Keratinocyte (primary cell): Measurements from ENCODE around the gene CLEC16A.

Experiments used
- CTCF ChIP-seq, 3 experiments: IDR thresholded peaks in 1 of 3; conservative IDR thresholded peaks in 1 of 3; optimal IDR thresholded peaks in 1 of 3; 2 replicates in 2 of 3; 3 replicates in 1 of 3; pipeline versions ENCODE3 to v1.5.1; 2011; ENCODE audit warnings: low read length in 3 of 3, mild to moderate bottlenecking in 3 of 3, moderate library complexity in 2 of 3, control low read depth in 1 of 3, inconsistent platforms in 1 of 3; ENCODE audit not compliant: insufficient read depth in 2 of 3; ENCODE audit errors: extremely low read depth in 1 of 3
- EZH2 ChIP-seq: IDR thresholded peaks from one replicate; pipeline ENCODE4 v1.6.1; 2012; ENCODE audit warnings: inconsistent platforms, mild to moderate bottlenecking, low read length, moderate library complexity

- TF ChIP-seq CTCF (optimal IDR thresholded peaks at IDR 0.05 in 1 of 3, IDR thresholded peaks at IDR 0.05 in 1 of 3, conservative IDR thresholded peaks at IDR 0.05 in 1 of 3; ENCODE audit: extremely low read depth in 1 of 3, insufficient read depth in 2 of 3, low read length in 3 of 3), result no peak
- TF ChIP-seq EZH2, result no peak
Measured at GRCh38 chr16:11210260-11210659, 265.9 kb downstream of the CLEC16A start.
